Measurements from ENCODE around the gene SEMA3D.
A peak's percentile ranks its signal among the peaks of the same experiment; 100 is the strongest.

SEMA3D gene

GRCh38 chr7:85186521-85187241, at the start of gene SEMA3D:
SEMA3D (minus strand) TSS chr7:85187056; CDS start chr7:85121891, 65,165 bp downstream.
- peak; percentile 76 for DNase-seq (ENCODE audit: low spot score)

- DNase-seq (ENCODE audit: low spot score), result no peak
These were observed 47.9 kb upstream of the SEMA3D start for GRCh38 chr7:85234730-85235129.

- DNase-seq (ENCODE audit: low spot score), result peak; percentile 72
These were observed 45.2 kb upstream of the SEMA3D start for GRCh38 chr7:85232068-85232467.

DNA sequence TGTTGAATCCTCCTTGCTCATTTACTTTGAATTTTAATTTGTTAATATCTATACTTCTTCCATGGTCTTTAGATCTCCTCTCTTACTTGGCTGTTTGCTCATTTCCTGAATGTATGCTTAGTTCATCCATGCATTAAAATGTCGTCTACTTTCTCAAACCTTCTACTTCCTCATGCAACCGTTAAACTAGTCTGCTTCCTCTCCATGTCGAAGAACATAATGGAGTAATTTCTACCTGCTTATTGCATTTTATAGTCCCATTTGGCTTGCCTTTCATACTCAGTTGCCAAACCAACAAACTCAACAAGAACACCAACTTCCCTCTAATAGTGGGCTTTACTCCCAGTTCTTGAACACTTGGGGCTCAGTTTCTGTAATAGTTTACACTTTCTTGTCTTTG, 43.8 kb upstream of the SEMA3D start:
- no peak for DNase-seq (ENCODE audit: low spot score)

- no peak for DNase-seq (ENCODE audit: low spot score)
These were observed 42.7 kb upstream of the SEMA3D start for GRCh38 chr7:85229544-85229943.

GRCh38 chr7:85226361-85227085, 39.7 kb upstream of the SEMA3D start:
- DNase-seq (ENCODE audit: low spot score), result no peak

DNA sequence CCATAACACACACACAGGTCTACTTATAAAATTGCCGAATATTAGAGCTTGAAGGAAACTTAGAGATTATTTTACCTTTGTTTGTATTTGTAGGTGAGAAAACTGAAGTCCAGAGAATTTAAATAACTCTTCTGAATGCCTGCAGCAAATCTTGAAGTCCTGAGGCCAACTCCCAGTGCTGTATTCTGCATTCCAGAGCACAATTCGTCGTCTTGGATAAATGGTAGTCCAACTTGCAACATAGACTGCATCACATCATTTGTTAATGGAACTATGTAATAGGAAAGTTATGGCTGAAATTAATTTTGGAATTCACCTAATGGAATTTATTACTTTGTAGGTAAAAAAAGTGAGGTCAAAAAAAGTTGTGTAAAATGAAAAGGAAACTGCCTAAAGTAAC, 37.3 kb upstream of the SEMA3D start:
- no peak for DNase-seq (ENCODE audit: low spot score)

DNA sequence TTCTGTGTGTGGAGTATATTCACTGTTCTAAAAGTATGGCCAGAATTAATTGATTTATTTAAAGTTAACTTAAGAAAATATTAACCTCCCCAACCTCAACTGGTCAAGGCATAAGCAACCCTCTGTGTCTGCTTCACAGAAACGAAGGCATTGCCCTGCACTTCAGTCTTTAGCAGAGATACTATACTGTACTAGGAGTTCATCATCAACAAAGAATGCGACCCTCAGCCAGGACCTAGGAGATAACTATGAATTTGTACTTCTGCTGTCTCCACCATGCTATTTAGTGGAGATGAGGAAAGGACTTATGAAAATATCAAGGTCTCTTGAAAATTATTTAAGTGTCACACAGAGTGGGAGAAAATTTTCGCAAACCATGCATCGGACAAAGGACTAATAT, 35.7 kb upstream of the SEMA3D start:
- DNase-seq (ENCODE audit: low spot score), result no peak

- no peak for DNase-seq (ENCODE audit: low spot score)
These were observed 34.9 kb upstream of the SEMA3D start for GRCh38 chr7:85221796-85222195.

DNA sequence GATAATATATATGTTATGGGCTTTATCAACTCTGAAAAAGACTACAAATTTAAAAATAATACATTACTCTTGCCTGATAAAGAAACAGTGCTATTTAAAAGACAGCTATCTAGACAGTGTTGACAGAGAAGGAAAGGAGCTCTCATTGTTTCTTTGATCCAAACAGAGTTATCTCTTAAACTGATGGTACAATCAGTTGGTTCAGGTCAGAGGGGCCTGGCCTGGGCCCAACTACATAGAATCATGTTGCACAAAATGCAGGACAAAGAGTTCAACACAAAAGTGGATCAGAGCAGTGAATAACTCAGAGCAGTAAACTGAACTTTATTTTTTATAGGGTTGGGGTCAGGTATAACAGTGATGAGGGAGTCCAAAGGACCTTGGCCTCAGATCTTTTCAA, 33.8 kb upstream of the SEMA3D start:
- DNase-seq (ENCODE audit: low spot score), result no peak

- no peak for DNase-seq (ENCODE audit: low spot score)
These were observed 33.2 kb upstream of the SEMA3D start for GRCh38 chr7:85220023-85220422.

GRCh38 chr7:85217085-85217484, 30.2 kb upstream of the SEMA3D start:
- DNase-seq (ENCODE audit: low spot score), result no peak

DNA sequence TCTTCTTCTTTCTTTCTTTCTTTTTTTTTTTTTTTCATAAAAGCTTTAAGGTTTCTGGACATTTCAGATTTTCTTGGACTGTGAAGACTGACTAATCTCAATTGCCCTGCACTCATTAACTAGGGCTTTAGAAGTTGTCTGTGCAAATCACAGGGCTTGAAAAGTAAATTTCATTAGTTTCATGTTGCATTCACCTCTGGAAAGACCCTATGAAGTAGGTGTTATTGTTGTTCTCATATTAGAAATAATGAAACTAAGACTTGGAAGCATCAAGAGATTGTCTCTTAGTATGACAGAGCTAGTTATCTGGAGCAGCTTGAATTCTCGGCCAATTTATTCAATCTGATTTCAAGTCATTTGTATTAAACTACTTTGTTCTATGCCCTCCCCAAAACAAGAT, 28.2 kb upstream of the SEMA3D start:
- no peak for DNase-seq (ENCODE audit: low spot score)

GRCh38 chr7:85213500-85213899, 26.6 kb upstream of the SEMA3D start:
- DNase-seq (ENCODE audit: low spot score), result no peak

- no peak for DNase-seq (ENCODE audit: low spot score)
These were observed 18.9 kb upstream of the SEMA3D start for GRCh38 chr7:85205754-85206153.

DNA sequence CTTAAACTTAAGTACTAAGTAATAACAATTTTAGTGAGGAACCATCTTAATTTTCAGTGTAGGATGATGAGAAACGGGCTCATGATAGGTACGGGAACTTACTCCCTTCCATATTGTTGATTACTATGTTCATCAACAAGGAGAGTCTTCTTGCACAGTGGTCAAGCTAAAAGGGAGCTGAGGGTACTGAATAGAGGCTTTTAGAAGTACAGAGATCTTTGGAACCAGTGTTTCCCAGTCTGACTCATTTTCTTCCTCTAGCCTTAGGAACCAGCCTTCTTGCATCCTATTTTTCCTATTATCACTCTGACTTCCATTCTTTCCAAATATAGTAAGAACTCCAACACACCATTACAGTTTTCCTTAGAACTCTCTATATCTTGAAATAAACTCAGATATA, 17.6 kb upstream of the SEMA3D start:
- DNase-seq (ENCODE audit: low spot score), result no peak

GRCh38 chr7:85204061-85204460, 17.2 kb upstream of the SEMA3D start:
- DNase-seq (ENCODE audit: low spot score), result no peak

- DNase-seq (ENCODE audit: low spot score), result no peak
These were observed 14.4 kb upstream of the SEMA3D start for GRCh38 chr7:85201209-85201608.

- no peak for DNase-seq (ENCODE audit: low spot score)
These were observed 9.8 kb upstream of the SEMA3D start for GRCh38 chr7:85196696-85197095.

GRCh38 chr7:85191383-85191782, 4.5 kb upstream of the SEMA3D start:
- peak; percentile 7 for DNase-seq (ENCODE audit: low spot score)

DNA sequence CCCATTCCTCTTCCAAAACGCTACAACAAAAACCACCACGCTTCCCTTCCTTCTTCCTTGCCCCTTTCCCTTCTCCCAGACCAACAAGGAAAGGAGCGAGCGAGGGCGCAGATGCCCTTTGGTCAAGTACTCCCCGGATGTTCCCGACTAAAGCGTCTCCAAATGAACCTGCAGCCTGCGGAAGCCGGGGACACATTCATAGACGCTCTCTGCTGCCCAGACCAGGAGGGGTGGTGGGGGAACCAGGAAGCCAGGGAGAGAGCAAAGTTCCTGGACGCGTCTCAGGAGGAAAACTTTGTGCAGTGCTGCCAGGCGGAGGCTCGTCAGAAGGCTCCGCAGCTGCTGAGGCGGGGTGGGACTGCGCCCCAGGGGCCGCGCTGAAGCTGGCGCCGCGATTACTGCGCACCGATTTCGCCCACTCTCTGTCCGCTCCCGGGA, 754 bp downstream of the SEMA3D start:
- peak; percentile 29 for DNase-seq (ENCODE audit: low spot score)

GRCh38 chr7:85185424-85186082, 1.3 kb downstream of the SEMA3D start:
- DNase-seq (ENCODE audit: low spot score), result peak; percentile 47

Measured in globus pallidus (tissue), 1 donor.